ENCODE results near the gene RASAL3.
A peak's percentile ranks its signal among the peaks of the same experiment; 100 is the strongest.

Gene RASAL3

GRCh38 chr19:15438124-15438496 lies 26.2 kb downstream of the RASAL3 start:
- Mint-ChIP-seq H3K27ac (no peak overlapping the region), H3K27me3 (ENCODE audit: low read depth) (no peaks in the 10 kb centered on the region), H3K4me1 (peaks cover 5% of the 10 kb centered on the region), H3K9me3 (no peaks in the 10 kb centered on the region), H3K36me3 (ENCODE audit: low read depth) (no peaks in the 10 kb centered on the region), H3K4me3 (peak overlapping the region in 1 of 3 experiments; percentile 43)
- no peak for TF ChIP-seq CTCF (IDR thresholded peaks at IDR 0.05; ENCODE audit: unreplicated experiment in 3 of 3)

- Mint-ChIP-seq H3K27me3 (ENCODE audit: low read depth) (no peaks in the 10 kb centered on the region), H3K4me3 (peak overlapping the region in 1 of 3 experiments; percentile 43), H3K27ac (peak overlapping the region in 1 of 3 experiments; percentile 50), H3K9me3 (no peaks in the 10 kb centered on the region), H3K36me3 (ENCODE audit: low read depth) (no peaks in the 10 kb centered on the region), H3K4me1 (peaks cover 6% of the 10 kb centered on the region)
- TF ChIP-seq CTCF (IDR thresholded peaks at IDR 0.05; ENCODE audit: unreplicated experiment in 3 of 3), result no peak
Measured at GRCh38 chr19:15437355-15438123, 26.8 kb downstream of the RASAL3 start.

GRCh38 chr19:15436826-15437110 lies 27.6 kb downstream of the RASAL3 start:
- H3K9me3 Mint-ChIP-seq, result no peaks in the 10 kb centered on the region
- no peaks in the 10 kb centered on the region for H3K36me3 Mint-ChIP-seq (ENCODE audit: low read depth)
- H3K27me3 Mint-ChIP-seq (ENCODE audit: low read depth), result no peaks in the 10 kb centered on the region
- no peak for TF ChIP-seq CTCF (IDR thresholded peaks at IDR 0.05; ENCODE audit: unreplicated experiment in 3 of 3)
- no peak overlapping the region for H3K27ac Mint-ChIP-seq
- peaks cover 6% of the 10 kb centered on the region for H3K4me1 Mint-ChIP-seq
- no peak overlapping the region for H3K4me3 Mint-ChIP-seq

GRCh38 chr19:15436012-15436825 lies 28.1 kb downstream of the RASAL3 start:
- no peak for TF ChIP-seq CTCF (IDR thresholded peaks at IDR 0.05; ENCODE audit: unreplicated experiment in 3 of 3)
- Mint-ChIP-seq H3K4me3 (peak overlapping the region in 2 of 3 experiments; percentile 13 to 28), H3K4me1 (peaks cover 11% of the 10 kb centered on the region), H3K36me3 (ENCODE audit: low read depth) (no peaks in the 10 kb centered on the region), H3K9me3 (no peaks in the 10 kb centered on the region), H3K27ac (no peak overlapping the region), H3K27me3 (ENCODE audit: low read depth) (no peaks in the 10 kb centered on the region)

GRCh38 chr19:15433519-15434069 lies 30.8 kb downstream of the RASAL3 start:
- Mint-ChIP-seq H3K27me3 (ENCODE audit: low read depth) (no peaks in the 10 kb centered on the region), H3K4me1 (peaks cover 24% of the 10 kb centered on the region), H3K4me3 (peak overlapping the region; percentile 91 to 94 (median 91)), H3K36me3 (ENCODE audit: low read depth) (peaks cover 4% of the 10 kb centered on the region), H3K27ac (peak overlapping the region; percentile 95 to 98 (median 96)), H3K9me3 (no peaks in the 10 kb centered on the region)
- no peak for TF ChIP-seq CTCF (IDR thresholded peaks at IDR 0.05; ENCODE audit: unreplicated experiment in 3 of 3)
